Caco-2 (cell line): ENCODE data around the gene BTBD16. TPM values are rescaled to one million over a fixed set of nuclear protein-coding genes. Genes with fewer than 3 reads are reported as not detected.

ENCODE experiments used
- BruUV-seq: library from RNA; stranded (reverse); fragments of 400-500 nt; replicated peaks from 2 replicates; lab custom pipeline; 2021; lab: Mats Ljungman, UMichigan
- CTCF ChIA-PET: fragments of 300-600 bp; sonication (Branson Sonifier 250); formaldehyde crosslinking; loops from one replicate; lab custom pipeline; 2022; ENCODE audit warnings: antibody characterized with exemption; lab: Charles Lee
- POLR2A ChIA-PET: fragments of 300-600 bp; sonication (Branson Sonifier 250); formaldehyde crosslinking; loops from one replicate; lab custom pipeline; 2022; ENCODE audit warnings: antibody characterized with exemption; lab: Charles Lee
- DNase-seq, 2 experiments: peaks; one replicate each; pipeline versions ENCODE4 v3.0.0 to v3.0.0-alpha.2; 2020 to 2022
- H3K27me3 ChIP-seq: replicated peaks from 2 replicates; pipeline ENCODE4 v1.6.0; 2011; ENCODE audit warnings: low read length; ENCODE audit not compliant: control insufficient read depth, insufficient read depth
- H3K36me3 ChIP-seq: 2 replicates; pipeline ENCODE4 v1.5.1; 2011; ENCODE audit warnings: low read length; ENCODE audit not compliant: control insufficient read depth, insufficient read depth
- H3K4me1 ChIP-seq: fragments of 250-450 bp; sonication (Bioruptor Pico); 2 replicates; pipeline ENCODE4 v1.5.1; 2020; ENCODE audit warnings: mild to moderate bottlenecking
- H3K4me3 ChIP-seq: 2 replicates; pipeline ENCODE4 v1.5.1; 2011; ENCODE audit warnings: low read depth, mild to moderate bottlenecking, control low read depth, low read length
- H3K9me3 ChIP-seq: fragments of 250-450 bp; sonication (Bioruptor Pico); 2 replicates; pipeline ENCODE4 v1.5.1; 2020; ENCODE audit warnings: mild to moderate bottlenecking, moderate library complexity
- H3K27ac Mint-ChIP-seq: one replicate; pipeline ENCODE4 v1.8.0; 2022; ENCODE audit warnings: mixed read lengths; ENCODE audit not compliant: unreplicated experiment
- H3K27me3 Mint-ChIP-seq: one replicate; pipeline ENCODE4 v1.8.0; 2022; ENCODE audit warnings: mixed read lengths; ENCODE audit not compliant: insufficient read depth, unreplicated experiment
- H3K36me3 Mint-ChIP-seq: one replicate; pipeline ENCODE4 v1.8.0; 2022; ENCODE audit warnings: mild to moderate bottlenecking, mixed read lengths; ENCODE audit not compliant: insufficient read depth, unreplicated experiment
- H3K4me1 Mint-ChIP-seq: one replicate; pipeline ENCODE4 v1.8.0; 2022; ENCODE audit warnings: low read depth, mixed read lengths; ENCODE audit not compliant: unreplicated experiment
- H3K4me3 Mint-ChIP-seq: one replicate; pipeline ENCODE4 v1.8.0; 2022; ENCODE audit warnings: mild to moderate bottlenecking, moderate library complexity, mixed read lengths; ENCODE audit not compliant: unreplicated experiment
- H3K9me3 Mint-ChIP-seq: one replicate; pipeline ENCODE4 v1.8.0; 2022; ENCODE audit warnings: mixed read lengths; ENCODE audit not compliant: unreplicated experiment
- CTCF ChIP-seq, 2 experiments: fragments of 200-600 bp in 1 of 2; IDR thresholded peaks; 1 replicate in 1 of 2; 2 replicates in 1 of 2; pipeline versions ENCODE4 v1.5.1 to v1.8.0; 2011 to 2022; ENCODE audit warnings: antibody characterized with exemption in 1 of 2, control low read depth in 1 of 2, inconsistent platforms in 1 of 2, low read depth in 1 of 2, low read length in 1 of 2, mild to moderate bottlenecking in 1 of 2, moderate library complexity in 1 of 2; ENCODE audit not compliant: insufficient read depth in 1 of 2, severe bottlenecking in 1 of 2, unreplicated experiment in 1 of 2
- intact Hi-C: fragments of 100-400 bp; cut with micrococcal nuclease; formaldehyde crosslinking; loops from one replicate; pipeline ENCODE4 v1.10.0; 2022; ENCODE audit not compliant: unreplicated experiment
- total RNA-seq: library from RNA; stranded (reverse); gene quantifications from 2 replicates; pipeline ENCODE4 v1.2.3, GENCODE V29; 2022

Gene BTBD16
- total RNA-seq, 1 experiment from 2014 or later = not detected

GRCh38 chr10:122237331-122237990 is 33.6 kb upstream of the BTBD16 start:
- no peak for TF ChIP-seq CTCF (IDR thresholded peaks at IDR 0.05; ENCODE audit: insufficient read depth in 1 of 2, low read depth in 1 of 2, low read length in 1 of 2, severe bottlenecking in 1 of 2, unreplicated experiment in 1 of 2)
- ChIA-PET POLR2A (no interaction called here), CTCF (no interaction called here)
- DNase-seq = no peak
- H3K4me1 Mint-ChIP-seq = no peaks in the 10 kb centered on the region
- no peaks in the 10 kb centered on the region for H3K4me1 ChIP-seq
- intact Hi-C loops = no loop called here
- H3K36me3 ChIP-seq = peaks cover 5% of the 10 kb centered on the region
- H3K27me3 Mint-ChIP-seq = no peaks in the 10 kb centered on the region
- no peaks in the 10 kb centered on the region for H3K9me3 ChIP-seq
- no peaks in the 10 kb centered on the region for H3K27me3 ChIP-seq
- no TSS peak for BruUV-seq
- H3K4me3 Mint-ChIP-seq = no peak overlapping the region
- H3K27ac Mint-ChIP-seq = no peak overlapping the region
- no peak overlapping the region for H3K4me3 ChIP-seq
- peaks cover 67% of the 10 kb centered on the region for H3K36me3 Mint-ChIP-seq
- no peaks in the 10 kb centered on the region for H3K9me3 Mint-ChIP-seq

GRCh38 chr10:122239578-122240257 is 31.4 kb upstream of the BTBD16 start:
- Histone ChIP-seq H3K36me3 (peaks cover 5% of the 10 kb centered on the region), H3K4me1 (no peaks in the 10 kb centered on the region), H3K4me3 (no peak overlapping the region), H3K27me3 (no peaks in the 10 kb centered on the region), H3K9me3 (no peaks in the 10 kb centered on the region)
- no peak overlapping the region for H3K4me3 Mint-ChIP-seq
- no peaks in the 10 kb centered on the region for H3K9me3 Mint-ChIP-seq
- no TSS peak for BruUV-seq
- H3K27ac Mint-ChIP-seq = no peak overlapping the region
- intact Hi-C loops = no loop called here
- H3K27me3 Mint-ChIP-seq = no peaks in the 10 kb centered on the region
- CTCF ChIA-PET = no interaction called here
- no peak for DNase-seq
- peaks cover 48% of the 10 kb centered on the region for H3K36me3 Mint-ChIP-seq
- POLR2A ChIA-PET = no interaction called here
- no peak for TF ChIP-seq CTCF (IDR thresholded peaks at IDR 0.05; ENCODE audit: insufficient read depth in 1 of 2, low read depth in 1 of 2, low read length in 1 of 2, severe bottlenecking in 1 of 2, unreplicated experiment in 1 of 2)
- H3K4me1 Mint-ChIP-seq = no peaks in the 10 kb centered on the region

GRCh38 chr10:122240401-122240800 is 30.7 kb upstream of the BTBD16 start:
- ChIA-PET POLR2A (no interaction called here), CTCF (no interaction called here)
- H3K4me3 ChIP-seq = no peak overlapping the region
- peaks cover 5% of the 10 kb centered on the region for H3K36me3 ChIP-seq
- peaks cover 54% of the 10 kb centered on the region for H3K36me3 Mint-ChIP-seq
- no peaks in the 10 kb centered on the region for H3K27me3 ChIP-seq
- no peaks in the 10 kb centered on the region for H3K9me3 ChIP-seq
- intact Hi-C loops = no loop called here
- no peaks in the 10 kb centered on the region for H3K4me1 Mint-ChIP-seq
- H3K4me3 Mint-ChIP-seq = no peak overlapping the region
- no peak overlapping the region for H3K27ac Mint-ChIP-seq
- H3K9me3 Mint-ChIP-seq = no peaks in the 10 kb centered on the region
- BruUV-seq = no TSS peak
- no peak for DNase-seq
- H3K27me3 Mint-ChIP-seq = no peaks in the 10 kb centered on the region
- H3K4me1 ChIP-seq = no peaks in the 10 kb centered on the region
- TF ChIP-seq CTCF (IDR thresholded peaks at IDR 0.05; ENCODE audit: insufficient read depth in 1 of 2, low read depth in 1 of 2, low read length in 1 of 2, severe bottlenecking in 1 of 2, unreplicated experiment in 1 of 2) = no peak
